GM23338 (cell line): ENCODE results near the gene DLGAP5. TPM values are rescaled to one million over a fixed set of nuclear protein-coding genes. Genes with fewer than 3 reads are reported as not detected.

Experiments
- CTCF ChIP-seq, 2 experiments: fragments of 200-600 bp in 1 of 2; sonication (generic) in 1 of 2; conservative IDR thresholded peaks; 2 replicates each; pipeline versions ENCODE4 v1.5.1 to v1.6.1; 2016 to 2017; ENCODE audit warnings: antibody characterized with exemption in 2 of 2, low read depth in 2 of 2, mild to moderate bottlenecking in 2 of 2, moderate library complexity in 1 of 2
- ETS1 ChIP-seq: IDR thresholded peaks from 2 replicates; pipeline ENCODE4 v1.6.1; 2016; ENCODE audit warnings: antibody characterized with exemption
- EZH2 ChIP-seq: fragments of 200-600 bp; sonication (generic); IDR thresholded peaks from one replicate; pipeline ENCODE4 v1.8.0; 2017; ENCODE audit warnings: antibody characterized with exemption, mild to moderate bottlenecking, low read depth; ENCODE audit not compliant: unreplicated experiment
- EZH2phosphoT487 ChIP-seq: fragments of 200-600 bp; sonication (generic); IDR thresholded peaks from one replicate; pipeline ENCODE4 v1.8.1; 2018; ENCODE audit warnings: antibody characterized with exemption; ENCODE audit not compliant: unreplicated experiment
- JUNB ChIP-seq: IDR thresholded peaks from one replicate; pipeline ENCODE4 v1.6.1; 2016; ENCODE audit warnings: antibody characterized with exemption; ENCODE audit not compliant: unreplicated experiment
- NANOG ChIP-seq: IDR thresholded peaks from 2 replicates; pipeline ENCODE4 v1.6.1; 2016; ENCODE audit warnings: antibody characterized with exemption, borderline replicate concordance
- POLR2AphosphoS5 ChIP-seq: IDR thresholded peaks from 2 replicates; pipeline ENCODE4 v1.6.1; 2016; ENCODE audit warnings: antibody characterized with exemption, low read depth
- STAT1 ChIP-seq: IDR thresholded peaks from one replicate; pipeline ENCODE4 v1.6.1; 2016; ENCODE audit warnings: antibody characterized with exemption; ENCODE audit not compliant: unreplicated experiment
- ZNF114 ChIP-seq: fragments of 250-450 bp; sonication (Bioruptor Pico); IDR thresholded peaks from 2 replicates; pipeline ENCODE4 v1.5.0; 2020; ENCODE audit warnings: mild to moderate bottlenecking, moderate library complexity
- ZNF331 ChIP-seq: fragments of 250-450 bp; sonication (Bioruptor Pico); IDR thresholded peaks from 2 replicates; pipeline ENCODE4 v1.5.0; 2020; ENCODE audit warnings: low read depth, mild to moderate bottlenecking, moderate library complexity
- ZNF462 ChIP-seq: fragments of 250-450 bp; sonication (Bioruptor Pico); IDR thresholded peaks from 2 replicates; pipeline ENCODE4 v1.5.0; 2020; ENCODE audit warnings: mild to moderate bottlenecking, moderate library complexity
- polyA plus RNA-seq: library from polyadenylated mRNA; unstranded; fragments of >200 nt; fragmentation: Nextera tagmentation; extraction: Ambion mirVana; gene quantifications from 2 replicates; pipeline ENCODE4 v1.2.1, GENCODE V29; 2016
- total RNA-seq: library from RNA; depleted of rRNA; stranded (reverse); fragments of >200 nt; shearing (Covaris generic); gene quantifications from 2 replicates; pipeline ENCODE4 v1.2.3, GENCODE V29; 2014
- TF ChIP-seq, protein P1 (sequence below): IDR thresholded peaks from one replicate; pipeline ENCODE4 v1.6.1; 2018; ENCODE audit warnings: antibody characterized with exemption; ENCODE audit not compliant: unreplicated experiment

DLGAP5 gene
- total and polyA plus RNA-seq, 2 experiments from 2014 or later = 110 to 117 TPM

DNA sequence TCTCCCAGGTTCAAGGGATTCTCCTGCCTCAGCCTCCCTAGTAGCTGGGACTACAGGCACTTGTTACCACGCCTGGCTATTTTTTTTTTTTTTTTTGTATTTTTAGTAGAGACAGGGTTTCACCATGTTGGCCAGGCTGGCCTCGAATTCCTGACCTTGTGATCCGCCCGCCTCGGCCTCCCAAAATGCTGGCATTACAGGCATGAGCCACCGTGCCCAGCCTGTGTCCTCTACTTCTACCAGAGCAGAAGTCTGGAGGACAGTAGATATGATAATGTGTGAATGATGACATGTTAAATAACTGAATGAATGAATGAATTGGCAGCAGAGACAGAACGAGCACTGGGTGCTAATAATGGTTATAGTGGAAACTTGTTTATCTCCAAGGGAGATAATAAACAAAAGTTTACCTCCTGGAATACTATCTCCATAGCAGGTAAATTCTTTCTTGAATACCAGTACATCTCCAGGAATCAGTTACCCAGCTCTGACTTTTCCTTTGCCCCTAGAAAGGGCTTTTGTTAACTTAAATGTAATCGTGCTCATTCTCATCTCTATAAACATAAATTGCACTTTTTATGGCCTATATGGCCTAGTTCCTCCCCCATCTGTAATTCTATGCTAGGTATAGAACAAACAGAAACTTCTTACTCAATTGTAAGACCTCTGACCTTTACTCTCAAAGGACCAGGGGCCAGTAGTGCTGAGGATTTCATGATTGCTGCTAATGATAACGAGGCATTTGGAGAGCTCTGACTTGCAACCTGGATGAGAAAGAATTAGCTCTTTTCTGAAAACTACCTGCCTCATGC lies 69.6 kb downstream of the DLGAP5 start (continued):
- TF ChIP-seq ZNF462 (CRISPR knock-in tag) (no peak), JUNB (no peak), POLR2AphosphoS5 (no peak), ZNF114 (CRISPR knock-in tag) (no peak), EZH2phosphoT487 (no peak), EZH2 (no peak), ETS1 (no peak), NANOG (no peak), ZNF331 (no peak), CTCF (conservative IDR thresholded peaks at IDR 0.05; ENCODE audit: low read depth in 2 of 2) (no peak), STAT1 (no peak)
- TF ChIP-seq, protein P1, sequence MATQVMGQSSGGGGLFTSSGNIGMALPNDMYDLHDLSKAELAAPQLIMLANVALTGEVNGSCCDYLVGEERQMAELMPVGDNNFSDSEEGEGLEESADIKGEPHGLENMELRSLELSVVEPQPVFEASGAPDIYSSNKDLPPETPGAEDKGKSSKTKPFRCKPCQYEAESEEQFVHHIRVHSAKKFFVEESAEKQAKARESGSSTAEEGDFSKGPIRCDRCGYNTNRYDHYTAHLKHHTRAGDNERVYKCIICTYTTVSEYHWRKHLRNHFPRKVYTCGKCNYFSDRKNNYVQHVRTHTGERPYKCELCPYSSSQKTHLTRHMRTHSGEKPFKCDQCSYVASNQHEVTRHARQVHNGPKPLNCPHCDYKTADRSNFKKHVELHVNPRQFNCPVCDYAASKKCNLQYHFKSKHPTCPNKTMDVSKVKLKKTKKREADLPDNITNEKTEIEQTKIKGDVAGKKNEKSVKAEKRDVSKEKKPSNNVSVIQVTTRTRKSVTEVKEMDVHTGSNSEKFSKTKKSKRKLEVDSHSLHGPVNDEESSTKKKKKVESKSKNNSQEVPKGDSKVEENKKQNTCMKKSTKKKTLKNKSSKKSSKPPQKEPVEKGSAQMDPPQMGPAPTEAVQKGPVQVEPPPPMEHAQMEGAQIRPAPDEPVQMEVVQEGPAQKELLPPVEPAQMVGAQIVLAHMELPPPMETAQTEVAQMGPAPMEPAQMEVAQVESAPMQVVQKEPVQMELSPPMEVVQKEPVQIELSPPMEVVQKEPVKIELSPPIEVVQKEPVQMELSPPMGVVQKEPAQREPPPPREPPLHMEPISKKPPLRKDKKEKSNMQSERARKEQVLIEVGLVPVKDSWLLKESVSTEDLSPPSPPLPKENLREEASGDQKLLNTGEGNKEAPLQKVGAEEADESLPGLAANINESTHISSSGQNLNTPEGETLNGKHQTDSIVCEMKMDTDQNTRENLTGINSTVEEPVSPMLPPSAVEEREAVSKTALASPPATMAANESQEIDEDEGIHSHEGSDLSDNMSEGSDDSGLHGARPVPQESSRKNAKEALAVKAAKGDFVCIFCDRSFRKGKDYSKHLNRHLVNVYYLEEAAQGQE = no peak
